ENCODE measurements around the gene FAM72A.
"Not testable (repeated sequence)": the region's sequence is repeated elsewhere in the genome, so short reads cannot be mapped to it uniquely, and the experiment has no call there.

- not testable (repeated sequence) for TF ChIP-seq CTCF (IDR thresholded peaks at IDR 0.05; ENCODE audit: insufficient read depth, low read depth, low read length); EZH2 (IDR thresholded peaks at IDR 0.05; ENCODE audit: insufficient read depth, low read length)
Measured at GRCh38 chr1:206215600-206216392, 13.2 kb upstream of the FAM72A start.
